GM12873 (cell line): ENCODE data around the gene TRPC5OS.

Experiments
- CTCF ChIP-seq: IDR thresholded peaks from 2 replicates; pipeline ENCODE4 v1.5.1; 2012; ENCODE audit warnings: low read depth, mild to moderate bottlenecking, moderate library complexity, low read length, control low read depth; ENCODE audit not compliant: insufficient read depth; ENCODE audit errors: missing control alignments

The TRPC5OS gene

GRCh38 chrX:111875881-111876280 is at the start of gene TRPC5OS:
TRPC5OS (plus strand) TSS chrX:111876181; CDS start chrX:111901850, 25,669 bp downstream.
- TF ChIP-seq CTCF: no peak

GRCh38 chrX:111829345-111829744 is 46.6 kb upstream of the TRPC5OS start:
- TF ChIP-seq CTCF: no peak

- TF ChIP-seq CTCF: no peak
These were observed 45.4 kb upstream of the TRPC5OS start for GRCh38 chrX:111830571-111830970.

- no peak for TF ChIP-seq CTCF
These were observed 44.6 kb upstream of the TRPC5OS start for GRCh38 chrX:111831343-111831742.

- TF ChIP-seq CTCF: no peak
These were observed 38.8 kb upstream of the TRPC5OS start for GRCh38 chrX:111837197-111837596.

- no peak for TF ChIP-seq CTCF
These were observed 28.4 kb upstream of the TRPC5OS start for GRCh38 chrX:111847491-111848133.

- no peak for TF ChIP-seq CTCF
These were observed 27.4 kb upstream of the TRPC5OS start for GRCh38 chrX:111848541-111848940.
